Liver (tissue), 2 donors: ENCODE results near the gene DYRK1A.

ENCODE experiments used
- GABPA ChIP-seq, 2 donors: IDR thresholded peaks in 1 of 2; conservative IDR thresholded peaks in 1 of 2; 2 replicates each; pipeline ENCODE4 v1.6.1; 2016; ENCODE audit warnings: antibody characterized with exemption in 2 of 2, mild to moderate bottlenecking in 1 of 2, moderate library complexity in 1 of 2
- RXRA ChIP-seq, 2 donors: IDR thresholded peaks; 2 replicates each; pipeline ENCODE4 v1.6.1; 2017 to 2018; ENCODE audit warnings: antibody characterized with exemption in 2 of 2, mild to moderate bottlenecking in 1 of 2
- SP1 ChIP-seq: IDR thresholded peaks from 2 replicates; pipeline ENCODE4 v1.6.1; 2018; ENCODE audit warnings: antibody characterized with exemption, mild to moderate bottlenecking
- donor health status: healthy.

DNA sequence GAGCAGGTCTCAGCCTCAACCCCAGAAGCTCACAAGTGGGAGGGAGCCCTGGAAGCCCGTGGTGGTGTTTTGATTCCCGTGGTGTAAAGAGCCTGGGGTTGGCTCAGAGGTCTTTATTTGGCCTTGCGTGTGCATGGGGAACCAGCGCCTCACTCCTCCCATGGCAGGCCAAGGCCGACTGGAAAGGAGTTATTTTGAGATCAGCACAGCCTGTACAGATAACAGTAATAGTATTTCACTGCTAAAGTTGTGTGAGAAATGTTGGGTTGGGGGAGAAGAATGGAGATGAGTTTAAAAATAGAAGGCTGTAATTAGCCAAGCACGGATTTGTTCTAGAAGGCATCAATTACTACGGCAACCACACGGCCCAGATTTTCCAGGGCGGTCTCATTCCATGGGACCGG lies 186.5 kb downstream of the DYRK1A start:
- TF ChIP-seq RXRA (IDR thresholded peaks at IDR 0.05), result no peak
- TF ChIP-seq GABPA (IDR thresholded peaks at IDR 0.05 in 1 of 2, conservative IDR thresholded peaks at IDR 0.05 in 1 of 2), result no peak
- no peak for TF ChIP-seq SP1
